ENCODE measurements around the gene ICAM5.

DNA sequence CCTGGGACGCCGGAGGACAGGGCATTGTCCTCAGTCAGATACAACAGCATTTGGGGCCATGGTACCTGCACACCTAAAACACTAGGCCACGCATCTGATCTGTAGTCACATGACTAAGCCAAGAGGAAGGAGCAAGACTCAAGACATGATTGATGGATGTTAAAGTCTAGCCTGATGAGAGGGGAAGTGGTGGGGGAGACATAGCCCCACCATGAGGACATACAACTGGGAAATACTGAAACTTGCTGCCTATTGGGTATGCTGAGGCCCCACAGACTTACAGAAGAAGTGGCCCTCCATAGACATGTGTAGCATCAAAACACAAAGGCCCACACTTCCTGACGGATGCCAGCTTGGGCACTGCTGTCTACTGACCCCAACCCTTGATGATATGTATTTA is 4.4 kb upstream of the ICAM5 start:
- TF ChIP-seq TAF1 (IDR thresholded peaks at IDR 0.05; ENCODE audit: low read depth, low read length), result no peak
- TF ChIP-seq POLR2A (IDR thresholded peaks at IDR 0.05; ENCODE audit: low read depth, low read length), result peak; percentile 62
- TF ChIP-seq SPI1 (IDR thresholded peaks at IDR 0.05; ENCODE audit: low read depth, low read length), result peak; percentile 45
- peak; percentile 34 for TF ChIP-seq POLR2AphosphoS5 (IDR thresholded peaks at IDR 0.05; ENCODE audit: low read depth, low read length)
